Endothelial cell (in vitro differentiated cells): ENCODE measurements around the gene SYT7. TPM values are rescaled to one million over a fixed set of nuclear protein-coding genes. Genes with fewer than 3 reads are reported as not detected.

ENCODE experiments used
- DNase-seq: peaks from one replicate; pipeline ENCODE4 v3.0.0; 2021; ENCODE audit warnings: low spot score
- H3K27ac Mint-ChIP-seq: one replicate; pipeline ENCODE4 v1.8.0; 2021; ENCODE audit warnings: mixed read lengths, inconsistent platforms; ENCODE audit not compliant: unreplicated experiment
- H3K27me3 Mint-ChIP-seq: one replicate; pipeline ENCODE4 v1.8.0; 2021; ENCODE audit warnings: mild to moderate bottlenecking, moderate library complexity, mixed read lengths, inconsistent platforms; ENCODE audit not compliant: unreplicated experiment
- H3K36me3 Mint-ChIP-seq: one replicate; pipeline ENCODE4 v1.8.0; 2021; ENCODE audit warnings: mild to moderate bottlenecking, low read depth, mixed read lengths, inconsistent platforms; ENCODE audit not compliant: unreplicated experiment
- H3K4me1 Mint-ChIP-seq: one replicate; pipeline ENCODE4 v1.8.0; 2021; ENCODE audit warnings: mild to moderate bottlenecking, mixed read lengths, inconsistent platforms; ENCODE audit not compliant: unreplicated experiment
- H3K4me3 Mint-ChIP-seq: one replicate; pipeline ENCODE4 v1.8.0; 2021; ENCODE audit warnings: mild to moderate bottlenecking, mixed read lengths, inconsistent platforms; ENCODE audit not compliant: unreplicated experiment
- H3K9me3 Mint-ChIP-seq: one replicate; pipeline ENCODE4 v1.8.0; 2021; ENCODE audit warnings: mixed read lengths, inconsistent platforms; ENCODE audit not compliant: unreplicated experiment
- CTCF ChIP-seq: fragments of 200-600 bp; sonication (generic); IDR thresholded peaks from one replicate; pipeline ENCODE4 v1.5.0; 2021; ENCODE audit warnings: antibody characterized with exemption; ENCODE audit not compliant: unreplicated experiment
- total RNA-seq: library from RNA; stranded (reverse); fragmentation: NEBNext Ultra II Directional; extraction: Animal tissue kit (Norgen Biotek cat#: 25700); gene quantifications from one replicate; pipeline ENCODE4 v1.2.1, GENCODE V29; 2021; ENCODE audit not compliant: unreplicated experiment

The SYT7 gene
- total RNA-seq, 1 donor from 2014 or later = 9.7 TPM

GRCh38 chr11:61609000-61609979, 28.4 kb upstream of the SYT7 start:
- Mint-ChIP-seq H3K4me1 (peaks cover 10% of the 10 kb centered on the region), H3K27ac (no peak overlapping the region), H3K36me3 (no peaks in the 10 kb centered on the region), H3K9me3 (no peaks in the 10 kb centered on the region), H3K4me3 (no peak overlapping the region), H3K27me3 (peaks cover 5% of the 10 kb centered on the region)
- TF ChIP-seq CTCF = no peak
- DNase-seq = no peak

GRCh38 chr11:61607920-61608599, 27.2 kb upstream of the SYT7 start:
- no peak for TF ChIP-seq CTCF
- no peak overlapping the region for H3K4me3 Mint-ChIP-seq
- no peaks in the 10 kb centered on the region for H3K36me3 Mint-ChIP-seq
- no peak overlapping the region for H3K27ac Mint-ChIP-seq
- peaks cover 10% of the 10 kb centered on the region for H3K4me1 Mint-ChIP-seq
- H3K27me3 Mint-ChIP-seq = peaks cover 8% of the 10 kb centered on the region
- DNase-seq = no peak
- no peaks in the 10 kb centered on the region for H3K9me3 Mint-ChIP-seq

- Mint-ChIP-seq H3K27me3 (peaks cover 8% of the 10 kb centered on the region), H3K9me3 (no peaks in the 10 kb centered on the region), H3K4me3 (no peak overlapping the region), H3K27ac (no peak overlapping the region), H3K36me3 (no peaks in the 10 kb centered on the region), H3K4me1 (peaks cover 10% of the 10 kb centered on the region)
- no peak for DNase-seq
- TF ChIP-seq CTCF = no peak
Measured at GRCh38 chr11:61607426-61607825, 26.6 kb upstream of the SYT7 start.

- DNase-seq = no peak
- no peak overlapping the region for H3K27ac Mint-ChIP-seq
- H3K4me1 Mint-ChIP-seq = peaks cover 17% of the 10 kb centered on the region
- no peak overlapping the region for H3K4me3 Mint-ChIP-seq
- H3K9me3 Mint-ChIP-seq = no peaks in the 10 kb centered on the region
- no peak for TF ChIP-seq CTCF
- H3K27me3 Mint-ChIP-seq = peaks cover 5% of the 10 kb centered on the region
- H3K36me3 Mint-ChIP-seq = no peaks in the 10 kb centered on the region
Measured at GRCh38 chr11:61603667-61604066, 22.8 kb upstream of the SYT7 start.
